ENCODE results near the gene CP.
"Not testable (repeated sequence)": the region's sequence is repeated elsewhere in the genome, so short reads cannot be mapped to it uniquely, and the experiment has no call there.

The CP gene

GRCh38 chr3:149227591-149228268, 6.1 kb upstream of the CP start:
- DNase-seq (ENCODE audit: low read depth in 2 of 2, low spot score in 1 of 2), result no peak

- no peak for DNase-seq (ENCODE audit: low read depth in 2 of 2, low spot score in 1 of 2)
Observed at GRCh38 chr3:149226776-149227175, 5.1 kb upstream of the CP start.

DNA sequence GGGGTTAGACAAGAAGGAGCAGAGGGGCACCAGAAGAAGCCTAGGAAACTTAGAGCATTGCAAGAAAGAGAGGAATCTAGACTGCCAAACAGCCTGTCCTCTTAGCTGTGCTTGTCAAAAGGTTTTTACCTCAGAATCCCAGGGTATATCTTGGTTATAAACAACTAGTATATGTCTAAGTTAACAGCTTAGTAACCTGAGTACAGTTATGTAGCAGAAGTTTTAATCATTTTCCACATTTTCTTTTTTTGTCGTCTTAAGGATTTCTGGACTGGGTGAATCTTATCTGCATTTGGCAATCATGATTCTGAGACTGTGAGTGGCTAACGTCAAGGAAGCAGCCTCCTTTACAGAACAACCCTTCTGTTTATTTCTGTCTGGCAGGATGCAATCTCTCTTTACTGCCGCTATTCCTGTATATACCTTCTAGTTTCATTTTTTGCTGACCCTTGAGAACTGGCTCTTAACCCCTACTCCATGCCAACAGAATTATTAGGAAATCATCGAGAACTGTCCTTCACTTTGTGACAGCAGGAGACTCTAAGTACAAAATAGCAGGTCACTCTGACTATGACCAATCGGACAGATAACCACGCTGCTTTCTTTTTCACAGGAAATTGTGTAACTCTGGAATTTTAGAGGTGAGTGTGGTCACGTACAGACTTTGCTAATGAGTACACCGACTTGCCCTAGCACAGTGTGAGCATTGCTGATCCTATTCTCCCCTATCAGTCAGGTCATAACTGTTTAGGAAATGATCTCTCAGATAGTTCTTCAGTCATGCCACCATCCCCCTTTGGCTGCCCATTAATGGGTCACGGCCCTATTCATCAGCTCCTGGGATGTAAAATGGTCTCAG, 3.3 kb upstream of the CP start:
- no peak for DNase-seq (ENCODE audit: low read depth in 2 of 2, low spot score in 1 of 2)

GRCh38 chr3:149223461-149223820, 1.8 kb upstream of the CP start:
- no peak for DNase-seq (ENCODE audit: low read depth in 2 of 2, low spot score in 1 of 2)

- not testable (repeated sequence) for DNase-seq (ENCODE audit: low read depth in 2 of 2, low spot score in 1 of 2)
Observed at GRCh38 chr3:149219380-149220121, 2.1 kb downstream of the CP start.

- no peak for DNase-seq (ENCODE audit: low read depth in 2 of 2, low spot score in 1 of 2)
Observed at GRCh38 chr3:149217347-149217746, 4.3 kb downstream of the CP start.

- DNase-seq (ENCODE audit: low read depth in 2 of 2, low spot score in 1 of 2), result no peak
Observed at GRCh38 chr3:149216193-149216869, 5.3 kb downstream of the CP start.

DNA sequence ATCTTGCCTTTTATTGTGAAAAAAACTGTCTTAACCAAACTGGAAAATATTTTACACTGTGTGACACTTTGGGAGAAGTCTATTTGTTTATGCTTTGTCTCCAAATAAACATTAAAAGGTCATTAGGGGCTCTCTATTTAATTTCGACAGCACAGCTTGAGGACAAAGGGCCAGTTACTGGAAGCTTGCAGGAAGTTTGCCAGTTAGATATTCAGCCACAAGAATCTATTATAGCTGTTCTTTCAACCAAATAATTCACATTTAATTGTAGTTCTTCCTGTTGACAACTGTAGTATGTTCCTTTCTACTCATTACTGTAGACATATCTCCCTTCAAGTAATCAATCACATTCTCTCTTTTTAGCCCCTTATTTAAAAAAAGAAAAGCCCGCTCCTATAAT, 6.1 kb downstream of the CP start:
- DNase-seq (ENCODE audit: low read depth in 2 of 2, low spot score in 1 of 2), result no peak

- no peak for DNase-seq (ENCODE audit: low read depth in 2 of 2, low spot score in 1 of 2)
Observed at GRCh38 chr3:149214702-149215101, 6.9 kb downstream of the CP start.

DNA sequence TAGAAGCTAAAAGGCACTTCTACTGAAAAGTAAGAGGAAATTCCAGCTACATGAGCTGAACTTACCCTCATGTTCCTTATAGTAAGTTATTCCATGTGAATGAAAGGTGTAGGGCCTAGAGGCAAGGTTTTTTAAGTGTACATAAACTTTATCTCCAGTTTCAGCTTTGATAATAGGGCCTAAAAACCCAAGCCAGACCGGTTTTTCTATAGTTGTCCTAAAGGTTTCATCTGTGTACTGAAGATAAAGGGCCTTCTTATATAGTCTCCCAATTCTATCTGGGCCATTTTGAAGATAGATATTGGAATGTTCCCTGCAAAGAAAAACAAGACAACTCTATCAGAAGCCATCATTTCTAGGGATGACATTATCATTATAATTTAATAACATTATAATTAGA, 9.2 kb downstream of the CP start:
- no peak for DNase-seq (ENCODE audit: low read depth in 2 of 2, low spot score in 1 of 2)

GRCh38 chr3:149209431-149209830, 12.2 kb downstream of the CP start:
- DNase-seq (ENCODE audit: low read depth in 2 of 2, low spot score in 1 of 2), result no peak

- no peak for DNase-seq (ENCODE audit: low read depth in 2 of 2, low spot score in 1 of 2)
Observed at GRCh38 chr3:149207475-149207874, 14.2 kb downstream of the CP start.

- DNase-seq (ENCODE audit: low read depth in 2 of 2, low spot score in 1 of 2), result no peak
Observed at GRCh38 chr3:149204390-149204991, 17.1 kb downstream of the CP start.

DNA sequence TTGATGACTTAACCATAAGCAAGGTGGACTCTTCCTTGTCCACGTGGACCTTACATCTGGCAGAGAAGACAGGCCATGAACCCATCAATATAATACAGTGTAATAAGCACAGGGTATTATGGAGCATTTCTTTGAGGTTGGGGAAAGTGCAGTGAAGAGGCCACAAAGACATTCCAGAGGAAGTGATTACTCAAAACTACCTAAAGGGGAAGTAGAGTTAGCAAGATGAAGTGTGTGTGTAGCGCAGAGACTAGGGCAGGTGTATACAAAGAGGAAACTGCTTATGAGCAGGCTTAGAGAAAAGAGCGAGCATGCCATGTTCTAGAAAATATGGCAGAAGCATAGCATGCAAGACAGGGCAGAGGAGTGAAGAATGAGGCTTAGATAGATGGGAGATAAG, 17.9 kb downstream of the CP start:
- no peak for DNase-seq (ENCODE audit: low read depth in 2 of 2, low spot score in 1 of 2)

DNA sequence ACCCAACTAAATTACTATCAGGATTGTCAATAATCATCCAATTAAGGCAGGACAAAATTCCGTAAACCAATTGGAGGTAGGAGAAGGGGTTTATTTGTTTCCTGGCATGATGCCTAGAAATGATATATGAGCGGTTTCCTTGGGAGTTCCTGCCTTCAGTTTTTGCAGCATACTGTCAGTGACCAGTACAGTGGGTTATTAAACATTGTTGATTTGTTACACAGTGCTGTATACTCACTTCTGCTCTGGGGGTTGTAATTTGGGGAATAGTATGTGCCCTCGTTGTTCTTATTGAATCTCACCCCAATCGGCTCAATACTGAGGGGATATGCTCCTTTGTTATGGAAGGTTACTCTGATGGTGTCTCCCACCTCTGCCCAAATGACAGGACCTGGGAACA, 22.2 kb downstream of the CP start:
- DNase-seq (ENCODE audit: low read depth in 2 of 2, low spot score in 1 of 2), result no peak

GRCh38 chr3:149198611-149199010, 23.0 kb downstream of the CP start:
- DNase-seq (ENCODE audit: low read depth in 2 of 2, low spot score in 1 of 2), result no peak

GRCh38 chr3:149197669-149198068, 24.0 kb downstream of the CP start:
- no peak for DNase-seq (ENCODE audit: low read depth in 2 of 2, low spot score in 1 of 2)

- DNase-seq (ENCODE audit: low read depth in 2 of 2, low spot score in 1 of 2), result not testable (repeated sequence)
Observed at GRCh38 chr3:149196805-149197592, 24.6 kb downstream of the CP start.

DNA sequence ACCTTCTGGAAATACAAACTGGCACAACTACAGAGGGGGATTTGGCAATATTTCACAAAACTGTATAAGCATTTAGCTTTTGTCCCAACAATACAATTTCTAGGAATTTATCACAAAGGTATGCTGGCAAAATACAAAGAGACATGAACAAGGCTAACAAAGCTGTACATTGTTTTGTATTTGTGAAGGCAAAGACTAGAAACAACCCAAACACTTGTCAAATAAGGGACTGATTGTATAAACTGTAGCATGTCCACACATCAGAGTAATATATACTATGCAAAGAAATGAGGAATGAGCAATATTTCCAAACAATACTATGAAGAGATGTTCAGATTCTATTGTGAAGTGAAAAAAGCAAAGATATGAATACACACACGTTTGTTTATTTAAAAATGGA, 26.4 kb downstream of the CP start:
- DNase-seq (ENCODE audit: low read depth in 2 of 2, low spot score in 1 of 2), result no peak

- DNase-seq (ENCODE audit: low read depth in 2 of 2, low spot score in 1 of 2), result no peak
Observed at GRCh38 chr3:149188494-149188893, 33.1 kb downstream of the CP start.
